GM12874 (cell line): ENCODE measurements around the gene SEMA3E.

Source experiments
- CTCF ChIP-seq: IDR thresholded peaks from 2 replicates; pipeline ENCODE4 v1.5.1; 2011; ENCODE audit warnings: low read depth, mild to moderate bottlenecking, control low read depth, low read length, moderate library complexity; ENCODE audit not compliant: insufficient read depth

Gene SEMA3E

GRCh38 chr7:83484266-83484665 is 164.7 kb downstream of the SEMA3E start:
- no peak for TF ChIP-seq CTCF

GRCh38 chr7:83478616-83479015 is 170.3 kb downstream of the SEMA3E start:
- TF ChIP-seq CTCF: no peak

GRCh38 chr7:83476511-83477050 is 172.4 kb downstream of the SEMA3E start:
- no peak for TF ChIP-seq CTCF

GRCh38 chr7:83475420-83475819 is 173.5 kb downstream of the SEMA3E start:
- no peak for TF ChIP-seq CTCF

GRCh38 chr7:83472376-83472775 is 176.6 kb downstream of the SEMA3E start:
- TF ChIP-seq CTCF: no peak

- no peak for TF ChIP-seq CTCF
Measured at GRCh38 chr7:83469491-83469890, 179.4 kb downstream of the SEMA3E start.

GRCh38 chr7:83469076-83469475 is 179.9 kb downstream of the SEMA3E start:
- TF ChIP-seq CTCF: no peak
